HEK293 (cell line): ENCODE measurements around the gene MRTFA.

ENCODE experiments used
- CTCF ChIA-PET: fragments of 350-600 bp; formaldehyde crosslinking; extraction: SDS; loops from one replicate; lab custom pipeline; 2021; ENCODE audit warnings: antibody characterized with exemption; lab: Yijun Ruan, JAX
- POLR2A ChIA-PET: fragments of 300-600 bp; formaldehyde crosslinking; extraction: SDS; loops from one replicate; lab custom pipeline; 2020; ENCODE audit warnings: antibody characterized with exemption, inconsistent platforms; lab: Yijun Ruan, JAX
- H3K27ac ChIP-seq: fragments of 200-500 bp; sonication (Bioruptor generic); 2 replicates; pipeline ENCODE4 v1.5.1; 2014; ENCODE audit warnings: low read depth, low read length, control low read depth, inconsistent platforms; ENCODE audit errors: extremely low read depth
- H3K36me3 ChIP-seq, 2 experiments: fragments of 200-500 bp in 1 of 2; sonication (Bioruptor generic) in 1 of 2; 1 replicate in 1 of 2; 2 replicates in 1 of 2; pipeline ENCODE4 v1.5.1; 2014 to 2017; ENCODE audit warnings: inconsistent platforms in 2 of 2, low read length in 2 of 2; ENCODE audit not compliant: control insufficient read depth in 2 of 2, insufficient read depth in 1 of 2
- H3K4me1 ChIP-seq: fragments of 200-500 bp; sonication (Bioruptor generic); 2 replicates; pipeline ENCODE4 v1.5.1; 2014; ENCODE audit warnings: mild to moderate bottlenecking, low read length, inconsistent platforms; ENCODE audit not compliant: control insufficient read depth, insufficient read depth
- H3K4me3 ChIP-seq: 2 replicates; pipeline ENCODE4 v1.5.1; 2011; ENCODE audit warnings: low read depth, mild to moderate bottlenecking, control low read depth, low read length, moderate library complexity
- H3K9me3 ChIP-seq: fragments of 200-500 bp; sonication (Bioruptor generic); 2 replicates; pipeline ENCODE4 v1.5.1; 2014; ENCODE audit warnings: low read depth, low read length, inconsistent platforms; ENCODE audit not compliant: control insufficient read depth, insufficient read depth
- FEZF1 ChIP-seq: fragments of 450-650 bp; formaldehyde crosslinking; IDR thresholded peaks from 2 replicates; pipeline ENCODE4 v1.5.1; 2016; ENCODE audit warnings: missing biosample characterization, missing genetic modification characterization
- KLF1 ChIP-seq: fragments of 450-650 bp; formaldehyde crosslinking; IDR thresholded peaks from 2 replicates; pipeline ENCODE4 v1.5.1; 2016; ENCODE audit warnings: missing biosample characterization, missing genetic modification characterization
- MEIS1 ChIP-seq: sonication (generic); formaldehyde crosslinking; IDR thresholded peaks from 2 replicates; pipeline ENCODE4 v1.8.1; 2022; ENCODE audit warnings: missing genetic modification reagents, mild to moderate bottlenecking, borderline replicate concordance
- MYNN ChIP-seq: fragments of 450-650 bp; formaldehyde crosslinking; IDR thresholded peaks from 2 replicates; pipeline ENCODE4 v1.5.1; 2016; ENCODE audit warnings: missing biosample characterization, missing genetic modification characterization, borderline replicate concordance
- PRDM1 ChIP-seq: fragments of 450-650 bp; formaldehyde crosslinking; IDR thresholded peaks from 2 replicates; pipeline ENCODE4; 2016; ENCODE audit warnings: missing biosample characterization, missing genetic modification characterization
- PRDM4 ChIP-seq: fragments of 450-650 bp; formaldehyde crosslinking; IDR thresholded peaks from 2 replicates; pipeline ENCODE4 v1.5.1; 2017; ENCODE audit warnings: missing biosample characterization, missing genetic modification characterization
- SP7 ChIP-seq: fragments of 450-650 bp; formaldehyde crosslinking; IDR thresholded peaks from 2 replicates; pipeline ENCODE4 v1.5.1; 2016; ENCODE audit warnings: missing biosample characterization, missing genetic modification characterization
- ZBTB1 ChIP-seq: fragments of 450-650 bp; formaldehyde crosslinking; IDR thresholded peaks from 2 replicates; pipeline ENCODE4 v1.5.1; 2016; ENCODE audit warnings: missing biosample characterization, missing genetic modification characterization
- ZBTB10 ChIP-seq: fragments of 450-650 bp; formaldehyde crosslinking; IDR thresholded peaks from 2 replicates; pipeline ENCODE4 v1.5.1; 2016; ENCODE audit warnings: missing biosample characterization, missing genetic modification characterization
- ZBTB7A ChIP-seq: fragments of 450-650 bp; formaldehyde crosslinking; IDR thresholded peaks from 2 replicates; pipeline ENCODE4 v1.5.1; 2016; ENCODE audit warnings: low read depth, missing biosample characterization, missing genetic modification characterization
- ZBTB8A ChIP-seq: fragments of 450-650 bp; formaldehyde crosslinking; IDR thresholded peaks from 2 replicates; pipeline ENCODE4 v1.5.1; 2016; ENCODE audit warnings: missing biosample characterization, missing genetic modification characterization
- ZFP37 ChIP-seq: fragments of 450-650 bp; formaldehyde crosslinking; IDR thresholded peaks from 2 replicates; pipeline ENCODE4 v1.5.1; 2016; ENCODE audit warnings: missing biosample characterization, missing genetic modification characterization
- ZNF16 ChIP-seq: fragments of 450-650 bp; formaldehyde crosslinking; IDR thresholded peaks from 2 replicates; pipeline ENCODE4 v1.5.1; 2016; ENCODE audit warnings: low read depth, missing biosample characterization, missing genetic modification characterization
- ZNF211 ChIP-seq: fragments of 450-650 bp; formaldehyde crosslinking; IDR thresholded peaks from 2 replicates; pipeline ENCODE4 v1.5.1; 2016; ENCODE audit warnings: low read depth, missing biosample characterization, missing genetic modification characterization
- ZNF221 ChIP-seq: fragments of 450-650 bp; formaldehyde crosslinking; IDR thresholded peaks from 2 replicates; pipeline ENCODE4 v1.5.1; 2017; ENCODE audit warnings: missing biosample characterization, missing genetic modification characterization, borderline replicate concordance
- ZNF223 ChIP-seq: fragments of 450-650 bp; formaldehyde crosslinking; IDR thresholded peaks from 2 replicates; pipeline ENCODE4 v1.5.1; 2016; ENCODE audit warnings: missing biosample characterization, missing genetic modification characterization
- ZNF449 ChIP-seq: fragments of 450-650 bp; formaldehyde crosslinking; IDR thresholded peaks from 2 replicates; pipeline ENCODE4 v1.5.1; 2017; ENCODE audit warnings: missing biosample characterization, mild to moderate bottlenecking, missing genetic modification characterization, moderate library complexity
- ZNF529 ChIP-seq: fragments of 450-650 bp; formaldehyde crosslinking; IDR thresholded peaks from 2 replicates; pipeline ENCODE4 v1.5.1; 2017; ENCODE audit warnings: missing genetic modification characterization, missing biosample characterization; ENCODE audit not compliant: insufficient replicate concordance
- ZNF610 ChIP-seq: fragments of 450-650 bp; formaldehyde crosslinking; IDR thresholded peaks from 2 replicates; pipeline ENCODE4 v1.5.1; 2016; ENCODE audit warnings: missing biosample characterization, missing genetic modification characterization, borderline replicate concordance
- ZNF660 ChIP-seq: fragments of 450-650 bp; IDR thresholded peaks from 2 replicates; pipeline ENCODE4 v1.5.1; 2018; ENCODE audit warnings: missing biosample characterization, mild to moderate bottlenecking, missing genetic modification characterization
- ZNF843 ChIP-seq: fragments of 450-650 bp; formaldehyde crosslinking; IDR thresholded peaks from 2 replicates; pipeline ENCODE4 v1.5.1; 2016; ENCODE audit warnings: missing biosample characterization, missing genetic modification characterization
- ZSCAN5A ChIP-seq: fragments of 450-650 bp; formaldehyde crosslinking; IDR thresholded peaks from 2 replicates; pipeline ENCODE4 v1.5.1; 2016; ENCODE audit warnings: missing biosample characterization, missing genetic modification characterization
- TF ChIP-seq, protein P1 (sequence below): fragments of 450-650 bp; IDR thresholded peaks from 2 replicates; pipeline ENCODE4 v1.5.1; 2018; ENCODE audit warnings: missing biosample characterization, mild to moderate bottlenecking, missing genetic modification characterization
- TF ChIP-seq, protein P2 (sequence below): fragments of 450-650 bp; formaldehyde crosslinking; IDR thresholded peaks from 2 replicates; pipeline ENCODE4 v1.5.1; 2016; ENCODE audit warnings: missing biosample characterization, missing genetic modification characterization
- TF ChIP-seq, protein P3 (sequence below): fragments of 450-650 bp; formaldehyde crosslinking; IDR thresholded peaks from 2 replicates; pipeline ENCODE4 v1.5.1; 2016; ENCODE audit warnings: missing biosample characterization, missing genetic modification characterization

Gene MRTFA

GRCh38 chr22:40585310-40585751, 51.2 kb downstream of the MRTFA start:
- Histone ChIP-seq H3K27ac (0 out of 2 replicates have a peak overlapping the region, but pooled peaks have one; percentile 42), H3K36me3 (peaks cover 0 to 5% of the 10 kb centered on the region in 2 experiments; a peak in 1 of 3 replicates), H3K4me1 (peaks cover 8% of the 10 kb centered on the region), H3K4me3 (no peak overlapping the region), H3K9me3 (no peaks in the 10 kb centered on the region)
- CTCF ChIA-PET, result interaction anchor here (1.9 kb wide), 1 partner anchor 149 kb away, joined by 4 read pairs; no protein-coding TSS in a partner anchor
- POLR2A ChIA-PET, result interaction anchor here (0.6 to 0.8 kb wide), 2 partner anchors 39 to 225 kb away, joined by 3 to 7 read pairs; no protein-coding TSS in a partner anchor
- peak; percentile 51 for TF ChIP-seq SP7 (tag by site-specific recombination)
- TF ChIP-seq ZNF529 (tag by site-specific recombination), result no peak
- no peak for TF ChIP-seq ZNF843 (tag by site-specific recombination)
- TF ChIP-seq ZBTB1, result no peak
- TF ChIP-seq ZSCAN5A (tag by site-specific recombination), result no peak
- no peak for TF ChIP-seq ZBTB8A (tag by site-specific recombination)
- no peak for TF ChIP-seq ZNF660 (tag by site-specific recombination)
- TF ChIP-seq, protein P1, sequence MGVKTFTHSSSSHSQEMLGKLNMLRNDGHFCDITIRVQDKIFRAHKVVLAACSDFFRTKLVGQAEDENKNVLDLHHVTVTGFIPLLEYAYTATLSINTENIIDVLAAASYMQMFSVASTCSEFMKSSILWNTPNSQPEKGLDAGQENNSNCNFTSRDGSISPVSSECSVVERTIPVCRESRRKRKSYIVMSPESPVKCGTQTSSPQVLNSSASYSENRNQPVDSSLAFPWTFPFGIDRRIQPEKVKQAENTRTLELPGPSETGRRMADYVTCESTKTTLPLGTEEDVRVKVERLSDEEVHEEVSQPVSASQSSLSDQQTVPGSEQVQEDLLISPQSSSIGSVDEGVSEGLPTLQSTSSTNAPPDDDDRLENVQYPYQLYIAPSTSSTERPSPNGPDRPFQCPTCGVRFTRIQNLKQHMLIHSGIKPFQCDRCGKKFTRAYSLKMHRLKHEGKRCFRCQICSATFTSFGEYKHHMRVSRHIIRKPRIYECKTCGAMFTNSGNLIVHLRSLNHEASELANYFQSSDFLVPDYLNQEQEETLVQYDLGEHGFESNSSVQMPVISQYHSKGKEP (tag by site-specific recombination), result no peak
- TF ChIP-seq ZNF223 (tag by site-specific recombination), result no peak
- TF ChIP-seq, protein P2, sequence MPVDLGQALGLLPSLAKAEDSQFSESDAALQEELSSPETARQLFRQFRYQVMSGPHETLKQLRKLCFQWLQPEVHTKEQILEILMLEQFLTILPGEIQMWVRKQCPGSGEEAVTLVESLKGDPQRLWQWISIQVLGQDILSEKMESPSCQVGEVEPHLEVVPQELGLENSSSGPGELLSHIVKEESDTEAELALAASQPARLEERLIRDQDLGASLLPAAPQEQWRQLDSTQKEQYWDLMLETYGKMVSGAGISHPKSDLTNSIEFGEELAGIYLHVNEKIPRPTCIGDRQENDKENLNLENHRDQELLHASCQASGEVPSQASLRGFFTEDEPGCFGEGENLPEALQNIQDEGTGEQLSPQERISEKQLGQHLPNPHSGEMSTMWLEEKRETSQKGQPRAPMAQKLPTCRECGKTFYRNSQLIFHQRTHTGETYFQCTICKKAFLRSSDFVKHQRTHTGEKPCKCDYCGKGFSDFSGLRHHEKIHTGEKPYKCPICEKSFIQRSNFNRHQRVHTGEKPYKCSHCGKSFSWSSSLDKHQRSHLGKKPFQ (tag by site-specific recombination), result peak; percentile 41; the same call in 1 of the 2 replicates
- TF ChIP-seq ZBTB10 (tag by site-specific recombination), result no peak
- TF ChIP-seq FEZF1 (tag by site-specific recombination), result peak; percentile 54
- no peak for TF ChIP-seq ZBTB7A (tag by site-specific recombination)
- TF ChIP-seq ZFP37 (tag by site-specific recombination), result no peak
- TF ChIP-seq, protein P3, sequence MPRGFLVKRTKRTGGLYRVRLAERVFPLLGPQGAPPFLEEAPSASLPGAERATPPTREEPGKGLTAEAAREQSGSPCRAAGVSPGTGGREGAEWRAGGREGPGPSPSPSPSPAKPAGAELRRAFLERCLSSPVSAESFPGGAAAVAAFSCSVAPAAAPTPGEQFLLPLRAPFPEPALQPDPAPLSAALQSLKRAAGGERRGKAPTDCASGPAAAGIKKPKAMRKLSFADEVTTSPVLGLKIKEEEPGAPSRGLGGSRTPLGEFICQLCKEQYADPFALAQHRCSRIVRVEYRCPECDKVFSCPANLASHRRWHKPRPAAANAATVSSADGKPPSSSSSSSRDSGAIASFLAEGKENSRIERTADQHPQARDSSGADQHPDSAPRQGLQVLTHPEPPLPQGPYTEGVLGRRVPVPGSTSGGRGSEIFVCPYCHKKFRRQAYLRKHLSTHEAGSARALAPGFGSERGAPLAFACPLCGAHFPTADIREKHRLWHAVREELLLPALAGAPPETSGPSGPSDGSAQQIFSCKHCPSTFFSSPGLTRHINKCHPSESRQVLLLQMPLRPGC (tag by site-specific recombination), result no peak
- TF ChIP-seq ZNF16 (tag by site-specific recombination), result no peak
- TF ChIP-seq PRDM1, result peak; percentile 50; the same call in 1 of the 2 replicates
- TF ChIP-seq MEIS1 (CRISPR knock-in tag), result no peak
- TF ChIP-seq ZNF449 (tag by site-specific recombination), result no peak
- no peak for TF ChIP-seq ZNF221 (tag by site-specific recombination)
- TF ChIP-seq PRDM4, result peak; percentile 47; the same call in 1 of the 2 replicates
- TF ChIP-seq MYNN (tag by site-specific recombination), result no peak
- TF ChIP-seq ZNF211 (tag by site-specific recombination), result no peak
- TF ChIP-seq ZNF610 (tag by site-specific recombination), result 0 out of 2 replicates have a peak, but pooled peaks have one; percentile 15
- 0 out of 2 replicates have a peak, but pooled peaks have one; percentile 11 for TF ChIP-seq KLF1 (tag by site-specific recombination)
